ENCODE data around the gene DDX10.

The DDX10 gene

GRCh38 chr11:108693852-108694251 is 29.0 kb downstream of the DDX10 start:
- no peak overlapping the region for H3K9ac ChIP-seq (ENCODE audit: insufficient read length)
- H3K9me3 ChIP-seq (ENCODE audit: low read depth, low read length), result no peaks in the 10 kb centered on the region
- TF ChIP-seq EZH2 (IDR thresholded peaks at IDR 0.05), result no peak
- no peak for TF ChIP-seq FOXP2 (optimal IDR thresholded peaks at IDR 0.05; ENCODE audit: control extremely low read depth, extremely low read length, insufficient read depth)
- H3K36me3 ChIP-seq (ENCODE audit: insufficient read depth, low read length), result peaks cover 68% of the 10 kb centered on the region
- H3K4me3 ChIP-seq, result no peak overlapping the region
- no peak overlapping the region for H3K27ac ChIP-seq
- no peak for DNase-seq (ENCODE audit: low read depth, low spot score)

- Histone ChIP-seq H3K4me3 (no peak overlapping the region), H3K9me3 (ENCODE audit: low read depth, low read length) (no peaks in the 10 kb centered on the region), H3K36me3 (ENCODE audit: insufficient read depth, low read length) (peaks cover 68% of the 10 kb centered on the region), H3K9ac (ENCODE audit: insufficient read length) (no peak overlapping the region), H3K27ac (no peak overlapping the region)
- no peak for TF ChIP-seq POLR2AphosphoS5 (IDR thresholded peaks at IDR 0.05; ENCODE audit: borderline replicate concordance, low read depth, low read length)
- TF ChIP-seq EZH2 (IDR thresholded peaks at IDR 0.05), result no peak
- no peak for TF ChIP-seq FOXP2 (optimal IDR thresholded peaks at IDR 0.05; ENCODE audit: control extremely low read depth, extremely low read length, insufficient read depth)
- DNase-seq (ENCODE audit: low read depth, low spot score), result no peak
Measured at GRCh38 chr11:108694846-108695245, 30.0 kb downstream of the DDX10 start.

- DNase-seq (ENCODE audit: low read depth, low spot score), result peak; percentile 50
- no peaks in the 10 kb centered on the region for H3K9me3 ChIP-seq (ENCODE audit: low read depth, low read length)
- no peak overlapping the region for H3K27ac ChIP-seq
- no peak overlapping the region for H3K4me3 ChIP-seq
- H3K36me3 ChIP-seq (ENCODE audit: insufficient read depth, low read length), result peaks cover 69% of the 10 kb centered on the region
- no peak for TF ChIP-seq FOXP2 (optimal IDR thresholded peaks at IDR 0.05; ENCODE audit: control extremely low read depth, extremely low read length, insufficient read depth)
- TF ChIP-seq EZH2 (IDR thresholded peaks at IDR 0.05), result no peak
- no peak for TF ChIP-seq POLR2AphosphoS5 (IDR thresholded peaks at IDR 0.05; ENCODE audit: borderline replicate concordance, low read depth, low read length)
- no peak overlapping the region for H3K9ac ChIP-seq (ENCODE audit: insufficient read length)
Measured at GRCh38 chr11:108697872-108698473, 33.1 kb downstream of the DDX10 start.

GRCh38 chr11:108698844-108699642 is 34.2 kb downstream of the DDX10 start:
- no peak for DNase-seq (ENCODE audit: low read depth, low spot score)
- H3K9me3 ChIP-seq (ENCODE audit: low read depth, low read length), result no peaks in the 10 kb centered on the region
- TF ChIP-seq EZH2 (IDR thresholded peaks at IDR 0.05) (no peak), POLR2AphosphoS5 (IDR thresholded peaks at IDR 0.05; ENCODE audit: borderline replicate concordance, low read depth, low read length) (no peak), FOXP2 (optimal IDR thresholded peaks at IDR 0.05; ENCODE audit: control extremely low read depth, extremely low read length, insufficient read depth) (no peak)

GRCh38 chr11:108703916-108704315 is 39.0 kb downstream of the DDX10 start:
- Histone ChIP-seq H3K36me3 (ENCODE audit: insufficient read depth, low read length) (peaks cover 88% of the 10 kb centered on the region), H3K4me3 (no peak overlapping the region), H3K9ac (ENCODE audit: insufficient read length) (no peak overlapping the region), H3K9me3 (ENCODE audit: low read depth, low read length) (peaks cover 16% of the 10 kb centered on the region), H3K27ac (no peak overlapping the region)
- no peak for TF ChIP-seq EZH2 (IDR thresholded peaks at IDR 0.05)
- no peak for DNase-seq (ENCODE audit: low read depth, low spot score)

More at GRCh38 chr11:108698844-108699642, 34.2 kb downstream of the DDX10 start:
- peaks cover 66% of the 10 kb centered on the region for H3K36me3 ChIP-seq (ENCODE audit: insufficient read depth, low read length)
- H3K27ac ChIP-seq, result no peak overlapping the region
- H3K4me3 ChIP-seq, result no peak overlapping the region
- H3K9ac ChIP-seq (ENCODE audit: insufficient read length), result no peak overlapping the region

- no peak overlapping the region for H3K4me3 ChIP-seq
- TF ChIP-seq FOXP2 (optimal IDR thresholded peaks at IDR 0.05; ENCODE audit: control extremely low read depth, extremely low read length, insufficient read depth), result no peak
- no peak for TF ChIP-seq EZH2 (IDR thresholded peaks at IDR 0.05)
- no peak for TF ChIP-seq POLR2AphosphoS5 (IDR thresholded peaks at IDR 0.05; ENCODE audit: borderline replicate concordance, low read depth, low read length)
- DNase-seq (ENCODE audit: low read depth, low spot score), result no peak
- no peak overlapping the region for H3K27ac ChIP-seq
- H3K9ac ChIP-seq (ENCODE audit: insufficient read length), result no peak overlapping the region
- H3K36me3 ChIP-seq (ENCODE audit: insufficient read depth, low read length), result peaks cover 88% of the 10 kb centered on the region
- H3K9me3 ChIP-seq (ENCODE audit: low read depth, low read length), result peaks cover 16% of the 10 kb centered on the region
Measured at GRCh38 chr11:108705061-108705460, 40.2 kb downstream of the DDX10 start.

- H3K4me3 ChIP-seq, result no peak overlapping the region
- H3K27ac ChIP-seq, result no peak overlapping the region
- no peak for DNase-seq (ENCODE audit: low read depth, low spot score)
- no peak overlapping the region for H3K9ac ChIP-seq (ENCODE audit: insufficient read length)
- TF ChIP-seq POLR2AphosphoS5 (IDR thresholded peaks at IDR 0.05; ENCODE audit: borderline replicate concordance, low read depth, low read length) (no peak), FOXP2 (optimal IDR thresholded peaks at IDR 0.05; ENCODE audit: control extremely low read depth, extremely low read length, insufficient read depth) (no peak), EZH2 (IDR thresholded peaks at IDR 0.05) (no peak)
- H3K9me3 ChIP-seq (ENCODE audit: low read depth, low read length), result peaks cover 16% of the 10 kb centered on the region
- H3K36me3 ChIP-seq (ENCODE audit: insufficient read depth, low read length), result peaks cover 91% of the 10 kb centered on the region
Measured at GRCh38 chr11:108708173-108708572, 43.3 kb downstream of the DDX10 start.

GRCh38 chr11:108709741-108710140 is 44.9 kb downstream of the DDX10 start:
- Histone ChIP-seq H3K9me3 (ENCODE audit: low read depth, low read length) (peaks cover 16% of the 10 kb centered on the region), H3K36me3 (ENCODE audit: insufficient read depth, low read length) (peaks cover 86% of the 10 kb centered on the region), H3K4me3 (no peak overlapping the region), H3K27ac (no peak overlapping the region), H3K9ac (ENCODE audit: insufficient read length) (no peak overlapping the region)
- TF ChIP-seq POLR2AphosphoS5 (IDR thresholded peaks at IDR 0.05; ENCODE audit: borderline replicate concordance, low read depth, low read length), result no peak
- no peak for TF ChIP-seq EZH2 (IDR thresholded peaks at IDR 0.05)
- TF ChIP-seq FOXP2 (optimal IDR thresholded peaks at IDR 0.05; ENCODE audit: control extremely low read depth, extremely low read length, insufficient read depth), result no peak
- no peak for DNase-seq (ENCODE audit: low read depth, low spot score)
